Raji (cell line): ENCODE results near the gene NDUFS6.

Experiments
- POLR2A ChIP-seq: IDR thresholded peaks from 2 replicates; pipeline ENCODE4 v1.6.1; 2011; ENCODE audit warnings: low read depth, low read length, control low read depth; ENCODE audit not compliant: insufficient read depth

NDUFS6 gene

GRCh38 chr5:1785062-1785461 lies 16.1 kb upstream of the NDUFS6 start:
- TF ChIP-seq POLR2A = no peak

GRCh38 chr5:1785984-1786383 lies 15.2 kb upstream of the NDUFS6 start:
- no peak for TF ChIP-seq POLR2A

- no peak for TF ChIP-seq POLR2A
These were observed 14.4 kb upstream of the NDUFS6 start for GRCh38 chr5:1786621-1787471.

- TF ChIP-seq POLR2A = no peak
These were observed 13.6 kb upstream of the NDUFS6 start for GRCh38 chr5:1787472-1788047.

- no peak for TF ChIP-seq POLR2A
These were observed 13.0 kb upstream of the NDUFS6 start for GRCh38 chr5:1788200-1788599.

- TF ChIP-seq POLR2A = no peak
These were observed 12.4 kb upstream of the NDUFS6 start for GRCh38 chr5:1788828-1789227.

GRCh38 chr5:1789438-1789833 lies 11.8 kb upstream of the NDUFS6 start:
- peak; percentile 45 for TF ChIP-seq POLR2A

- no peak; the same call in 1 of the 2 replicates for TF ChIP-seq POLR2A
These were observed 11.3 kb upstream of the NDUFS6 start for GRCh38 chr5:1789834-1790471.

- TF ChIP-seq POLR2A = no peak
These were observed 10.0 kb upstream of the NDUFS6 start for GRCh38 chr5:1791176-1791575.

GRCh38 chr5:1792842-1793266 lies 8.4 kb upstream of the NDUFS6 start:
- peak; percentile 67 for TF ChIP-seq POLR2A

GRCh38 chr5:1793301-1793740 lies 7.9 kb upstream of the NDUFS6 start:
- no peak for TF ChIP-seq POLR2A

GRCh38 chr5:1793966-1794900 lies 7.0 kb upstream of the NDUFS6 start:
- 0 out of 2 replicates have a peak, but pooled peaks have one; percentile 26 for TF ChIP-seq POLR2A

GRCh38 chr5:1794901-1795290 lies 6.3 kb upstream of the NDUFS6 start:
- TF ChIP-seq POLR2A = no peak

- TF ChIP-seq POLR2A = no peak
These were observed 5.7 kb upstream of the NDUFS6 start for GRCh38 chr5:1795506-1795905.

- TF ChIP-seq POLR2A = peak; percentile 30; the same call in 1 of the 2 replicates
These were observed 5.3 kb upstream of the NDUFS6 start for GRCh38 chr5:1795931-1796330.
